GM18870 (cell line): ENCODE results near the gene CFAP161.

Experiments
- ATAC-seq: cut with Tn5 transposase; IDR thresholded peaks from one replicate; pipeline ENCODE4 v1.9.1; 2021; ENCODE audit warnings: moderate library complexity; ENCODE audit not compliant: unreplicated experiment

Gene CFAP161

GRCh38 chr15:81182031-81182755, 48.1 kb downstream of the CFAP161 start:
- no peak for ATAC-seq

DNA sequence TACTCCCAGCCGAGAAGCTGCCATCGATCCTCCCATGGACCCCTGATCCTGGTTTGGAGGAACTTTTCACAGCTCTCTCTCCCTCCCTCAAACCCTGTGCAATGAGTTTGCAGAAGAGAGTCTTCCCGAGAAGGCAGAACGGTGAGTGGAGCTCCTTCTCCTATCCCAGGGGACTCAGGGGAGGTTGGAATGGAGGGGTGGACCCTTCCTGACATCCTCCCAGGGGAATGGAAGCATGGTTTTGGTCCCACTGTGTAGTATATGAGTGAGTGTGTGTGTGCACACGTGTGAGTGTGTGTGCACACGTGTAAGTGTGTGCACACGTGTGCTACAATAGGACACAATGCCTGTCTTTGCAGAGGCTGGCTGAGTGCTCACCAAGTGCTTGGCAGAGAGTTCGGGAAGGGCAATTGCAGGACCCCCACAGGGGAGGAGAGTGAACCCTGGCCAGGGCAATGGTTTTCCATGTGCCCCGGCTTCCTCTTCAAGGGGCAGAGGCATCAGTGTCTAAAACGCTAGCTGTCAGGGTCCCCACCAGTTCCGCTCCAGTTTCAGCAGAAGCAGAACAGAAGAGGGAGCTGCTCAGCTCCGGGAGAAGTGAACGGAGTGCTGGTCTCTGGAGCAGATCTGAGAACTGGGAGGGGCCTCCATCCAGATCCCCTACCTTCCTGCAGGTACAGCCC, 48.8 kb downstream of the CFAP161 start:
- no peak for ATAC-seq

- ATAC-seq: no peak
Observed at GRCh38 chr15:81183439-81183775, 49.3 kb downstream of the CFAP161 start.

GRCh38 chr15:81184188-81184587, 50.1 kb downstream of the CFAP161 start:
- no peak for ATAC-seq

GRCh38 chr15:81185631-81186295, 51.7 kb downstream of the CFAP161 start:
- no peak for ATAC-seq

GRCh38 chr15:81188354-81188753, 54.3 kb downstream of the CFAP161 start:
- ATAC-seq: no peak

DNA sequence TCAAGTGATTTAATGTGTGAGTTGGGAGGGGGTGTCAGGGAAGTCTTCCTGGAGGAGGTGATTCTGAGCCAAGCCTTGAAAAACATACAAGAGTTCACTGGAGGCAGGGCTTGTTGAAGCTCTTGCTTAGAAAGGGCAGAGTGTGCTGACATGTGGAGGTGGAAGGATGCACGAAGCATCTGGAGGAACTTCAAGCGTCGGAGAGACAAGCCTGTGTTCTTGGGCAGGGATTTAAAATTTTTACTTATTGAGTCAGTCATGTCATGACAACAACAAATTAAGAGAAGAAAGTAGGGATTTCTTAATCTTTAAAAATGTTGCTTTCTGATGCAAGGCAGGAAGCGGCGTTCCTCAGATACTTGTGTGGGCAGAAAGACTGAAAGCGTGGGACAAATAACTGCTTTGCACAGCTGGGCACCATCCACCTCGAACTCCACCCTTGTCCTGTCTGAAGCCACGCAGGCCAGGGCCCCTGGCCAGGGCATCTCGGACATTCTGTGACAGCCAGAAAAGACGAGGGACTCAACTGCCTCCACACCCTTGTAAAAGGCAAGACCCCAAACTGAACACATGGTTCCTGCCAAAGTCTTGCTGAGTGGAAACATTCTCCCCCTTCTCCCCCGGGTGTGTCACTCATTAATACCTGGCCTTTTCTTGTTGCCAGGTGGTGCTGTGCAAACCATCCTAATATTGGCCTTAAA, 55.7 kb downstream of the CFAP161 start:
- ATAC-seq: no peak

GRCh38 chr15:81190922-81191507, 56.9 kb downstream of the CFAP161 start:
- ATAC-seq: no peak

- ATAC-seq: no peak
Observed at GRCh38 chr15:81191701-81192100, 57.6 kb downstream of the CFAP161 start.

GRCh38 chr15:81194723-81195122, 60.7 kb downstream of the CFAP161 start:
- ATAC-seq: no peak

GRCh38 chr15:81195339-81195864, 61.3 kb downstream of the CFAP161 start:
- no peak for ATAC-seq

- ATAC-seq: no peak
Observed at GRCh38 chr15:81196576-81197254, 62.6 kb downstream of the CFAP161 start, which contains the start of gene IL16. TSS of gene IL16 (plus strand) at chr15:81196879. CDS start at chr15:81225400, 28,521 bp downstream.

GRCh38 chr15:81197255-81197630, 63.2 kb downstream of the CFAP161 start:
- no peak for ATAC-seq

DNA sequence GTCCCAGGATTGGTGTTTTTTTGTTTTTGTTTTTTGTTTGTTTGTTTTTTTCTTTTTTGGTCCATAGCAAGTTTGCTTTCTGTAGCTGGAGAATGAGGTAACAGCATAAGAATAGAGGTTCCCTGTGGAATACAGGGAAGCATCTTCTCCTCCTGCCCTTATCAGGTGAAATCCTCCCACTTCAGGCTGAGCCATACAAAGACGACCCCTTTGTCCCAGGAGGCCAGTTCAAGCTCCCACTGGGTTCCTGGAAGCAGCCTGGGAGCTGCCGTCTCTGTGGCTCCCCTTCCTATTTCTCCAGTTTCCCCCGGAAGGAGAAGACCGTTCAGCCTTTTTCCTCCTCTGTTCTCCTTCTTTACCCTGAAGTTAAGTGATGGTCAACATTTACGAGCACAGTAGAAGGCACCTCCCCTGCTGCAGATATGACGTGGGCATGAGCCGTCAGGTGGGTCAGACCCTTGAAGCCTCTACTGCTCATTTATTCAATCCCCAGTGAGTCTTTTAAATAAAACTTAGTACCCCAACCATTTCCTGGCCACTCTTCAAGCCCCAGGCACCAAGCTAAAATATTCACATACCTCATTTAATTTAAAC, 63.7 kb downstream of the CFAP161 start:
- no peak for ATAC-seq
